ENCODE results near the gene GATAD2A. TPM values are rescaled to one million over a fixed set of nuclear protein-coding genes. Genes with fewer than 3 reads are reported as not detected.

Gene GATAD2A
- total RNA-seq, 1 donor from 2014 or later = 84.0 TPM

GRCh38 chr19:19544954-19545591, 139.6 kb downstream of the GATAD2A start:
- intact Hi-C loops (cut with DNase I) = no loop called here
- Histone ChIP-seq H3K27me3 (ENCODE audit: low read depth) (peaks cover 65% of the 10 kb centered on the region), H3K27ac (no peak overlapping the region), H3K36me3 (no peaks in the 10 kb centered on the region), H3K4me3 (no peak overlapping the region), H3K9me3 (no peaks in the 10 kb centered on the region), H3K4me1 (peaks cover 11% of the 10 kb centered on the region)
- TF ChIP-seq CTCF (IDR thresholded peaks at IDR 0.05) = no peak
- DNase-seq (no peak), ATAC-seq (no peak)

- Histone ChIP-seq H3K4me1 (peaks cover 8% of the 10 kb centered on the region), H3K27me3 (ENCODE audit: low read depth) (peaks cover 65% of the 10 kb centered on the region), H3K4me3 (no peak overlapping the region), H3K36me3 (no peaks in the 10 kb centered on the region), H3K27ac (no peak overlapping the region), H3K9me3 (no peaks in the 10 kb centered on the region)
- TF ChIP-seq CTCF (IDR thresholded peaks at IDR 0.05) = no peak
- intact Hi-C loops (cut with DNase I) = no loop called here
- DNase-seq (no peak), ATAC-seq (no peak)
Observed at GRCh38 chr19:19545707-19546106, 140.2 kb downstream of the GATAD2A start.

- peaks cover 55% of the 10 kb centered on the region for H3K27me3 ChIP-seq (ENCODE audit: low read depth)
- no peaks in the 10 kb centered on the region for H3K4me1 ChIP-seq
Observed at GRCh38 chr19:19546751-19547162, 141.3 kb downstream of the GATAD2A start.

GRCh38 chr19:19547674-19548336, 142.3 kb downstream of the GATAD2A start:
- Histone ChIP-seq H3K36me3 (no peaks in the 10 kb centered on the region), H3K27me3 (ENCODE audit: low read depth) (peaks cover 44% of the 10 kb centered on the region), H3K4me1 (no peaks in the 10 kb centered on the region), H3K9me3 (no peaks in the 10 kb centered on the region), H3K4me3 (no peak overlapping the region), H3K27ac (no peak overlapping the region)
- intact Hi-C loops (cut with DNase I) = no loop called here
- ATAC-seq = no peak
- no peak for TF ChIP-seq CTCF (IDR thresholded peaks at IDR 0.05)
- DNase-seq = no peak

More at GRCh38 chr19:19546751-19547162, 141.3 kb downstream of the GATAD2A start:
- H3K9me3 ChIP-seq = no peaks in the 10 kb centered on the region
- TF ChIP-seq CTCF (IDR thresholded peaks at IDR 0.05) = no peak
- no peak for ATAC-seq
- H3K4me3 ChIP-seq = no peak overlapping the region
- H3K36me3 ChIP-seq = no peaks in the 10 kb centered on the region
- H3K27ac ChIP-seq = no peak overlapping the region
- intact Hi-C loops (cut with DNase I) = no loop called here
- DNase-seq = no peak

GRCh38 chr19:19548915-19549759, 143.7 kb downstream of the GATAD2A start:
- peaks cover 32% of the 10 kb centered on the region for H3K27me3 ChIP-seq (ENCODE audit: low read depth)
- TF ChIP-seq CTCF (IDR thresholded peaks at IDR 0.05) = no peak

More at GRCh38 chr19:19548915-19549759, 143.7 kb downstream of the GATAD2A start:
- Histone ChIP-seq H3K4me3 (no peak overlapping the region), H3K4me1 (no peaks in the 10 kb centered on the region), H3K36me3 (no peaks in the 10 kb centered on the region), H3K27ac (no peak overlapping the region), H3K9me3 (no peaks in the 10 kb centered on the region)
- intact Hi-C loops (cut with DNase I) = no loop called here
- ATAC-seq (no peak), DNase-seq (no peak)
